ENCODE measurements around the gene CHPF2.

DNA sequence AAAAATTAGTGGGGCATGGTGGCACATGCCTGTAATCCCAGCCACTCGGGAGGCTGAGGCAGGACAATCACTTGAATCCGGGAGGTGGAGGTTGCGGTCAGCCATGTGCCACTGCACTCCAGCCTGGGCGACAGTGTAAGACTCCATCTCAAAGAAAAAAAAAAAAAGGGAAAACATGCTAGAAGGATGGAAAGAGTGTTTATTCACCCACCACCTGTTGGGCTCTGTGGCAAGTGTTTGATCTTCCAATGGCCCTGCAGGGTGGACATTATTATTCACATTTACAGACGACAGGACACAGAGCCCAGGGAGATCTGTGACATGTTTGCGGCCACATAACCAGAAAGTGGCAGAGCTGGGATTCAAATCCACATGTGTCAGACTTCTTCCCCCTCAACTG lies 49.4 kb downstream of the CHPF2 start:
- TF ChIP-seq, protein P1, sequence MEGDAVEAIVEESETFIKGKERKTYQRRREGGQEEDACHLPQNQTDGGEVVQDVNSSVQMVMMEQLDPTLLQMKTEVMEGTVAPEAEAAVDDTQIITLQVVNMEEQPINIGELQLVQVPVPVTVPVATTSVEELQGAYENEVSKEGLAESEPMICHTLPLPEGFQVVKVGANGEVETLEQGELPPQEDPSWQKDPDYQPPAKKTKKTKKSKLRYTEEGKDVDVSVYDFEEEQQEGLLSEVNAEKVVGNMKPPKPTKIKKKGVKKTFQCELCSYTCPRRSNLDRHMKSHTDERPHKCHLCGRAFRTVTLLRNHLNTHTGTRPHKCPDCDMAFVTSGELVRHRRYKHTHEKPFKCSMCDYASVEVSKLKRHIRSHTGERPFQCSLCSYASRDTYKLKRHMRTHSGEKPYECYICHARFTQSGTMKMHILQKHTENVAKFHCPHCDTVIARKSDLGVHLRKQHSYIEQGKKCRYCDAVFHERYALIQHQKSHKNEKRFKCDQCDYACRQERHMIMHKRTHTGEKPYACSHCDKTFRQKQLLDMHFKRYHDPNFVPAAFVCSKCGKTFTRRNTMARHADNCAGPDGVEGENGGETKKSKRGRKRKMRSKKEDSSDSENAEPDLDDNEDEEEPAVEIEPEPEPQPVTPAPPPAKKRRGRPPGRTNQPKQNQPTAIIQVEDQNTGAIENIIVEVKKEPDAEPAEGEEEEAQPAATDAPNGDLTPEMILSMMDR (IDR thresholded peaks at IDR 0.05; ENCODE audit: low read depth, low read length): no peak
- no peak for TF ChIP-seq EZH2phosphoT487 (IDR thresholded peaks at IDR 0.05; ENCODE audit: low read depth)

All from OCI-LY3 (cell line).